AG10803 (cell line): Measurements from ENCODE around the gene AIFM2.

Source experiments
- DNase-seq: peaks from one replicate; pipeline ENCODE4 v3.0.0; 2010; ENCODE audit warnings: low read depth
- H3K4me3 ChIP-seq: 2 replicates; pipeline ENCODE4 v1.5.1; 2011; ENCODE audit warnings: mild to moderate bottlenecking, low read length, control low read depth
- CTCF ChIP-seq: conservative IDR thresholded peaks from 2 replicates; pipeline ENCODE4 v1.5.1; 2011; ENCODE audit warnings: mild to moderate bottlenecking, low read length, control low read depth, inconsistent platforms

AIFM2 gene

GRCh38 chr10:70068925-70069324 is 63.7 kb downstream of the AIFM2 start:
- no peak for DNase-seq
- H3K4me3 ChIP-seq = no peak overlapping the region
- no peak for TF ChIP-seq CTCF

GRCh38 chr10:70067586-70067985 is 65.0 kb downstream of the AIFM2 start:
- no peak for DNase-seq
- TF ChIP-seq CTCF = no peak
- no peak overlapping the region for H3K4me3 ChIP-seq

- TF ChIP-seq CTCF = no peak
- H3K4me3 ChIP-seq = no peak overlapping the region
- DNase-seq = no peak
Observed at GRCh38 chr10:70066190-70066589, 66.4 kb downstream of the AIFM2 start.

GRCh38 chr10:70064486-70064885 is 68.1 kb downstream of the AIFM2 start:
- no peak overlapping the region for H3K4me3 ChIP-seq
- no peak for DNase-seq
- TF ChIP-seq CTCF = no peak

GRCh38 chr10:70063418-70064098 is 69.1 kb downstream of the AIFM2 start:
- no peak for DNase-seq
- no peak for TF ChIP-seq CTCF
- H3K4me3 ChIP-seq = no peak overlapping the region
